GM12874 (cell line): ENCODE results near the gene ZNF24.

Experiments used
- TF ChIP-seq, protein P1 (sequence below): IDR thresholded peaks from 2 replicates; pipeline ENCODE4 v1.5.1; 2011; ENCODE audit warnings: low read depth, mild to moderate bottlenecking, control low read depth, low read length, moderate library complexity; ENCODE audit not compliant: insufficient read depth

ZNF24 gene

GRCh38 chr18:35383136-35383535 lies 38.9 kb upstream of the ZNF24 start:
- TF ChIP-seq, protein P1, sequence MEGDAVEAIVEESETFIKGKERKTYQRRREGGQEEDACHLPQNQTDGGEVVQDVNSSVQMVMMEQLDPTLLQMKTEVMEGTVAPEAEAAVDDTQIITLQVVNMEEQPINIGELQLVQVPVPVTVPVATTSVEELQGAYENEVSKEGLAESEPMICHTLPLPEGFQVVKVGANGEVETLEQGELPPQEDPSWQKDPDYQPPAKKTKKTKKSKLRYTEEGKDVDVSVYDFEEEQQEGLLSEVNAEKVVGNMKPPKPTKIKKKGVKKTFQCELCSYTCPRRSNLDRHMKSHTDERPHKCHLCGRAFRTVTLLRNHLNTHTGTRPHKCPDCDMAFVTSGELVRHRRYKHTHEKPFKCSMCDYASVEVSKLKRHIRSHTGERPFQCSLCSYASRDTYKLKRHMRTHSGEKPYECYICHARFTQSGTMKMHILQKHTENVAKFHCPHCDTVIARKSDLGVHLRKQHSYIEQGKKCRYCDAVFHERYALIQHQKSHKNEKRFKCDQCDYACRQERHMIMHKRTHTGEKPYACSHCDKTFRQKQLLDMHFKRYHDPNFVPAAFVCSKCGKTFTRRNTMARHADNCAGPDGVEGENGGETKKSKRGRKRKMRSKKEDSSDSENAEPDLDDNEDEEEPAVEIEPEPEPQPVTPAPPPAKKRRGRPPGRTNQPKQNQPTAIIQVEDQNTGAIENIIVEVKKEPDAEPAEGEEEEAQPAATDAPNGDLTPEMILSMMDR, result no peak

DNA sequence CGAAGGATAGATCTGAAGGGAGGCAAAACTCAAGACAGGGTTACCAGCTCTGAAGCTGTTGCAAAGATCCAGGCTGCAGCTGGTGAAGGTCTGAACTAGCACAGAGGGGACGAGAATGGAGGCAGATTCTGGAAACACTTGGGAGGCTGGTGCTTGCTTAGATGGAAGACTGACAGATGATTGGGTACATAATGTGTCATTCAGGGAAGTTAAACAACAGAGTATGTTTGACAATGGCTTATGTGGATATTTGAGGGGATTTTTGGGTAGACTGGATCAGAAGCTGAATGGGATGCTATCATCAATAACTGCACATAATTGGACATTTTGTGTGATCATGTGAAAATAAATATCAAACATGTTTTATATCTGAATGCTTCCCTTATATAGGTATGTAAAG lies 35.2 kb upstream of the ZNF24 start:
- TF ChIP-seq, protein P1, result no peak

- TF ChIP-seq, protein P1, result no peak
Observed at GRCh38 chr18:35378574-35378896, 34.3 kb upstream of the ZNF24 start.

DNA sequence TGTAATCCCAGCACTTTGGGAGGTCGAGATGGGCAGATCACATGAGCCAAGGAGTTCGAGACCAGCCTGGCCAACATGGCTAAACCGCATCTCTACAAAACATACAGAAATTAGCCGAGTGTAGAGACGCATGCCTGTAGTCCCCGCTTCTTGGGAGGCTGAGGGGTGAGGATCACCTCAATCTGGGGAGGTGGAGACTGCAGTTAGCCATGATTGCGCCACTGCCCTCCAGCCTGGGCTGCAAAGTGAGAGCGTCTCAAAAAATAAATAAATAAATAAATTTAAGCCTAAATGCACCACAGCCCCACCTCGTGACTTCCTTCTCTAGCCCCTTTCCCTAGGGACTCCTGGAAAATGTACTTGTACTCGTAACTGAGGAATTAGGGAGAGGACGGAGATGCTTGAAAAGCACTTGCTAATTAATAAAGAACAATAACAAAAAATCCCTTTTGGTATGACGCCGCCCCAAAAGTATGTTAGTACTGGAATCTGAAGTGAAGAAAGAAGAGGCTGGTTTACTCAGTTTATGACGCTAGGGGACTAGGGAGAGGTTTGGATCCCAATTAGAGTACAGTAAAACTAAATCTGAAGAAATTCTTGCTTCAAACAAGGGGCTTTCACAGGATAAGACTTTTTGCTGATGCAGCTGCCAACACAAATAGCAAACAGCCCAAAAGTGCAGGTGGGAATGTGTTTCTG lies 33.8 kb upstream of the ZNF24 start:
- TF ChIP-seq, protein P1, result no peak

DNA sequence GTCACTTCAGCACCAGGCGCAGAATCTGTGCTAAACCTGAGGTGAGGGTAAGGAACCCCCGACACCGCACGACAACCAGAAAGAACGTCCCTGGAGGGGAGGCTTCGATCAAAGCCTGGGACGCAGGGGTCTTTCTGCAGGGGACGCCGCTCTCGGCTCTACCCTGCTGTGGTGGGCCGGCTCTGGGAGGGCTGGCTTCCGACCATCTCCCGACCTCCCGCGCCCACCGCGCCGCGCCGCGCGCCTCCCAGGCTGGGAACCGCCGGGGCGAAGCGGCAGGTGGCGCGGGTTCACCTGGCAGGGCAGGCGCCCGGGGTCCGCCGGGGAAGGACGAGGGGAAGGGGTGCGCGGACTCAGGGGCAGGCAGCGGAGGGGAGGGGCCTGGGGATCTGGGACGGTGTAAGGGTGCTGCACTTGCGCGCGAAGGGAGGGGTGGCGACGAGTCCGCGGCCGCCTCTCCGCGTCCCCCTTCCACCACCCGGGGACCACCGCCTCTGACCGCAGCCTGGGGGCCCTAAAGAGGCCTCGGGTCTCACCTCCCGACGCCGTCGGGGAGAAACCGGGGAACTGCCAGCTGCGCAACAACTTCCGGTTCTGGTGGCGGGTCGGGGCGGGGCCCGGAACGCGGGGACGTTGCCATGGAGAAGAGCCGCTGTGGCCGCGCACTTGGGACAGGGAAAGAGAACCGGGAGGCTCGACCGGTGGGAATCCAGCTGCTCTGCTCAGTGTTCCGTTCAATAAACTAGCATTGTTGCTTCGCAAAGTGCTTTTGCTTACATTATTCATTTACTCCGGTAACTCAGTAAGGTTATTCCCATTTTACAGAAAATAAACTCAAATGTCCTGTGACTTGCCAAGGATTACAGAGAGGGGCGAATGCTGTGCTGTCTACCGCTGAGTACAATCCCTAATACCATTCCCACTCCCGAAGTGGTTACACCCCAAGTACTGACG lies 32.8 kb upstream of the ZNF24 start, which contains the start of gene ZNF396:
ZNF396 (minus strand) TSS at position 596 of the 954 bp plus-strand sequence. CDS start 3,045 bp downstream, outside the sequence.
- TF ChIP-seq, protein P1, result no peak

DNA sequence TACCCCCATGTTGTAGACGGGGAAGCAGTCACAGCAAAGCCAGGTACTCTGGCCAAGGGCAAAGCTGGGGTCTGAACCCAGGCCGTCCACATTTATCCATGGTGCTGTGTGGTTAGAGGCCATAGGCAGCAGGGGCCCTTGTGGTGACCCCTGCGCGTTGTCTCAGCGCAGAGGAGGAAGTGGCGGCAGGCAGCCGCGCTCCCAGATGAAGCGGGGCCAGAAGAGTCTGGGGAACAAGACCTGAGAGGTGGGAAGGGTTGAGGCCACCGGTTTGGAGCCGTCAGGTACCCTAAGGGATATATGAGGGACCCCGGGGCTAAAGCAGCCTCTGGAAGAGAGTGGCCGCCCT lies 32.1 kb upstream of the ZNF24 start:
- TF ChIP-seq, protein P1, result no peak

DNA sequence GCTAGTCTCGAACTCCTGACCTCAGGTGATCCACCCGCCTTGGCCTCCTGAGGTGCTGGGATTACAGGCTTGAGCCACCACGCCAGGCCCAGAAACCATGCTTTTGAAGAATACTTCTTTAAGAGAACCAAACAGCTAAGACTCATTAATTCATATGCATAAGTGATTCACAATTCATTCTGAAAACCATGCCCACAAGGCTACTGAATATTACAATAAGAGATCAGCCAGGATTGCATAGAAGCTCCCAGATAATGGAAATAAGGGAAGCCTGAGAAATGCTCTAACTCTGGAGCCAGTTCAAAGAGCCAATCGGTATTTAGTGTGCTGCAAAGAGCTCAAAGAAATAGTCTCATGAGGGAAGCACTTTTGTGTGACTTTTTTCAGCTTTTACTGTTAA lies 30.5 kb upstream of the ZNF24 start:
- TF ChIP-seq, protein P1, result no peak
